ENCODE data around the gene PTGFRN.

DNA sequence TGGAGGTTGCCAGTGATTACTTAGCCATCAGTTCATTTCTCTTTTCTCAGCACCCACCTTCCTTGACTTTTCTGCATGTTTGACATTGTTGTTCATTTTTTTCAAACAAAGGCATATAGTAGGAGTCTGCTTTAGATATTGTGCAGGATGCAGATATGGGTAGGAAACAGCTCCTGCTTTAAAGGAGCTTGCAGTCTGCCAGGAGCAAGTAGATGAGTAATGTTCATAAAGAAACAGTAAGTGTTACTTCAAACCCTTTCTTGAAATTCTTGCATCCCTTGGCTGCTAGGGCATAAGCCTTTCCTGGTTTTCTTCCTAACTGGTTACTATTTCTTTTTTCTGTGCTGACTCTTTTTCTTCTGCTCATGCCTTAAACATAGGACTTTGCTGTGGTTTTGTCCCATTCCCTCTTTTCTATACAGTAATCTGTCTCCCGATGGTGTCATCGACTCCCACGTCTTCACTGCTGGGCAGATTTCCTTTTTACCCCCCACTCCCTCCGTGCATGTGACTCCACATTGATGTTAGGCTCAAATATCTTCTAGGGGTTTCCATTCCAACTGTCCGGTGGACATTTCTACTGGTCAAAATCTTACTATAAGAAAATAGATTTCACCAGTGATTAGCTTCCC, 20.4 kb downstream of the PTGFRN start:
- TF ChIP-seq, protein P1, sequence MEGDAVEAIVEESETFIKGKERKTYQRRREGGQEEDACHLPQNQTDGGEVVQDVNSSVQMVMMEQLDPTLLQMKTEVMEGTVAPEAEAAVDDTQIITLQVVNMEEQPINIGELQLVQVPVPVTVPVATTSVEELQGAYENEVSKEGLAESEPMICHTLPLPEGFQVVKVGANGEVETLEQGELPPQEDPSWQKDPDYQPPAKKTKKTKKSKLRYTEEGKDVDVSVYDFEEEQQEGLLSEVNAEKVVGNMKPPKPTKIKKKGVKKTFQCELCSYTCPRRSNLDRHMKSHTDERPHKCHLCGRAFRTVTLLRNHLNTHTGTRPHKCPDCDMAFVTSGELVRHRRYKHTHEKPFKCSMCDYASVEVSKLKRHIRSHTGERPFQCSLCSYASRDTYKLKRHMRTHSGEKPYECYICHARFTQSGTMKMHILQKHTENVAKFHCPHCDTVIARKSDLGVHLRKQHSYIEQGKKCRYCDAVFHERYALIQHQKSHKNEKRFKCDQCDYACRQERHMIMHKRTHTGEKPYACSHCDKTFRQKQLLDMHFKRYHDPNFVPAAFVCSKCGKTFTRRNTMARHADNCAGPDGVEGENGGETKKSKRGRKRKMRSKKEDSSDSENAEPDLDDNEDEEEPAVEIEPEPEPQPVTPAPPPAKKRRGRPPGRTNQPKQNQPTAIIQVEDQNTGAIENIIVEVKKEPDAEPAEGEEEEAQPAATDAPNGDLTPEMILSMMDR (IDR thresholded peaks at IDR 0.05): no peak
- no peak for TF ChIP-seq ZFX (IDR thresholded peaks at IDR 0.05; ENCODE audit: borderline replicate concordance)

Measured in 22Rv1 (cell line).